Measurements from ENCODE around the gene PPIL3.

The PPIL3 gene

DNA sequence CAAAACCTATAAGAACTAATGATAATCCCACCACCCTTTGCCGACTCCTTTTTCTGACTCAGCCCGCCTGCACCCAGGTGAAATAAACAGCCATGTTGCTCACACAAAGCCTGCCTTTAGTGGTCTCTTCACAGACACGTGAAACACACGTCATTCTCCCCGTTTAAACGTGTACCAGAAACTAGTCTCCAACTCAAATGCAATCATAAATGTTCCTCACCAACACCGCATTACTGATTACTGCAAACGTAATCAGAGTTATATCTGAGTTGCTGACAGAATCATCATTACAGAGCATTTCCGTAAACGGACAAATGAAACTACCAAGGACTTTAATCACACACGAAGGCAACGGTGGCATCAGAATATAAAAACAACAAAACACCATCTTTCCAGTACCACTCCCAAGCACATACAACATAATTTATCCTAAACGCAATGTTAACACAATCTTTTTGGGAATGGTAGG is 26.3 kb downstream of the PPIL3 start:
- ATAC-seq, result peak; percentile 12; the same call in 2 of the 3 replicates
- no peak for TF ChIP-seq RARB (CRISPR knock-in tag; IDR thresholded peaks at IDR 0.05)
- TF ChIP-seq ZC3H10 (CRISPR knock-in tag; IDR thresholded peaks at IDR 0.05), result no peak
- TF ChIP-seq, protein P1, sequence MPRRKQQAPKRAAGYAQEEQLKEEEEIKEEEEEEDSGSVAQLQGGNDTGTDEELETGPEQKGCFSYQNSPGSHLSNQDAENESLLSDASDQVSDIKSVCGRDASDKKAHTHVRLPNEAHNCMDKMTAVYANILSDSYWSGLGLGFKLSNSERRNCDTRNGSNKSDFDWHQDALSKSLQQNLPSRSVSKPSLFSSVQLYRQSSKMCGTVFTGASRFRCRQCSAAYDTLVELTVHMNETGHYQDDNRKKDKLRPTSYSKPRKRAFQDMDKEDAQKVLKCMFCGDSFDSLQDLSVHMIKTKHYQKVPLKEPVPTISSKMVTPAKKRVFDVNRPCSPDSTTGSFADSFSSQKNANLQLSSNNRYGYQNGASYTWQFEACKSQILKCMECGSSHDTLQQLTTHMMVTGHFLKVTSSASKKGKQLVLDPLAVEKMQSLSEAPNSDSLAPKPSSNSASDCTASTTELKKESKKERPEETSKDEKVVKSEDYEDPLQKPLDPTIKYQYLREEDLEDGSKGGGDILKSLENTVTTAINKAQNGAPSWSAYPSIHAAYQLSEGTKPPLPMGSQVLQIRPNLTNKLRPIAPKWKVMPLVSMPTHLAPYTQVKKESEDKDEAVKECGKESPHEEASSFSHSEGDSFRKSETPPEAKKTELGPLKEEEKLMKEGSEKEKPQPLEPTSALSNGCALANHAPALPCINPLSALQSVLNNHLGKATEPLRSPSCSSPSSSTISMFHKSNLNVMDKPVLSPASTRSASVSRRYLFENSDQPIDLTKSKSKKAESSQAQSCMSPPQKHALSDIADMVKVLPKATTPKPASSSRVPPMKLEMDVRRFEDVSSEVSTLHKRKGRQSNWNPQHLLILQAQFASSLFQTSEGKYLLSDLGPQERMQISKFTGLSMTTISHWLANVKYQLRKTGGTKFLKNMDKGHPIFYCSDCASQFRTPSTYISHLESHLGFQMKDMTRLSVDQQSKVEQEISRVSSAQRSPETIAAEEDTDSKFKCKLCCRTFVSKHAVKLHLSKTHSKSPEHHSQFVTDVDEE (CRISPR knock-in tag; IDR thresholded peaks at IDR 0.05), result no peak
- TF ChIP-seq ZNF8 (CRISPR knock-in tag; IDR thresholded peaks at IDR 0.05), result no peak
- no peak for TF ChIP-seq ARNTL (CRISPR knock-in tag; IDR thresholded peaks at IDR 0.05; ENCODE audit: borderline replicate concordance, low read depth)
- no peak for TF ChIP-seq SNAI2 (CRISPR knock-in tag; IDR thresholded peaks at IDR 0.05)
- TF ChIP-seq GLIS3 (CRISPR knock-in tag; IDR thresholded peaks at IDR 0.05), result no peak
- no peak for TF ChIP-seq ZFP30 (CRISPR knock-in tag; IDR thresholded peaks at IDR 0.05)
- TF ChIP-seq, protein P2, sequence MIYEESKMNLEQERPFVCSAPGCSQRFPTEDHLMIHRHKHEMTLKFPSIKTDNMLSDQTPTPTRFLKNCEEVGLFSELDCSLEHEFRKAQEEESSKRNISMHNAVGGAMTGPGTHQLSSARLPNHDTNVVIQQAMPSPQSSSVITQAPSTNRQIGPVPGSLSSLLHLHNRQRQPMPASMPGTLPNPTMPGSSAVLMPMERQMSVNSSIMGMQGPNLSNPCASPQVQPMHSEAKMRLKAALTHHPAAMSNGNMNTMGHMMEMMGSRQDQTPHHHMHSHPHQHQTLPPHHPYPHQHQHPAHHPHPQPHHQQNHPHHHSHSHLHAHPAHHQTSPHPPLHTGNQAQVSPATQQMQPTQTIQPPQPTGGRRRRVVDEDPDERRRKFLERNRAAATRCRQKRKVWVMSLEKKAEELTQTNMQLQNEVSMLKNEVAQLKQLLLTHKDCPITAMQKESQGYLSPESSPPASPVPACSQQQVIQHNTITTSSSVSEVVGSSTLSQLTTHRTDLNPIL (CRISPR knock-in tag; IDR thresholded peaks at IDR 0.05; ENCODE audit: low read depth), result no peak
- TF ChIP-seq BACH2 (CRISPR knock-in tag; IDR thresholded peaks at IDR 0.05; ENCODE audit: borderline replicate concordance), result no peak
- no peak for TF ChIP-seq ISL1 (CRISPR knock-in tag; IDR thresholded peaks at IDR 0.05)
- no peak for TF ChIP-seq ESRRG (CRISPR knock-in tag; IDR thresholded peaks at IDR 0.05)
- TF ChIP-seq PPARA (CRISPR knock-in tag; IDR thresholded peaks at IDR 0.05; ENCODE audit: borderline replicate concordance), result no peak

DNA sequence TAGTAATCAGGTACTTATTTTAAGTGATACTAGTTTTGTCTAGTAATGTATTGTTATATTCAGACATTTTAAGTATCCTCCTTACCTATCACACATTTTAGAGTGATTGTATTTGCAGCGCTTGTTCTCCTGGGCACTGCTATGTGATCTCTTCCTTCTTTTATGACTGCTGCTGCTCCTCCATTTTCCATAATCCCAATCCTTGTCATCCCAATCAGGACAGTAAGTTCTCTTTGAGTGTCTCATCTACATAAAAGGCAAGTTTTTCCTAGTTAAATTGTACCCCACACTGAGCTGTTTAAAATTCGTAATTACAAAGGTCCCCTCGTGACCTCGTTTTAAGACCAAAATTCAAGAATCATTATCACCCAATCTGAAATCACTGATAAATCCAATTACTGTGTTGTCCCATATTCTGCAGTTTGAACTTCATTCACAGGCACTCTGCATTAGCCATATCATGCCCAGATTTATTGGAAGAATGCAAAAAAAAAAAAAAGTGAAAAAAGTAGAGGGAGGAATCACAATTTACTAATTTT is 27.2 kb downstream of the PPIL3 start:
- ATAC-seq, result no peak
- TF ChIP-seq ZFP3 (CRISPR knock-in tag; IDR thresholded peaks at IDR 0.05), result no peak
- TF ChIP-seq, protein P2 (CRISPR knock-in tag; IDR thresholded peaks at IDR 0.05; ENCODE audit: low read depth), result no peak
- TF ChIP-seq CSDC2 (CRISPR knock-in tag; IDR thresholded peaks at IDR 0.05), result no peak
- no peak for TF ChIP-seq PPARA (CRISPR knock-in tag; IDR thresholded peaks at IDR 0.05; ENCODE audit: borderline replicate concordance)
- TF ChIP-seq ESRRG (CRISPR knock-in tag; IDR thresholded peaks at IDR 0.05), result no peak
- no peak for TF ChIP-seq ZNF565 (CRISPR knock-in tag; conservative IDR thresholded peaks at IDR 0.05; ENCODE audit: low read depth)
- TF ChIP-seq, protein P3, sequence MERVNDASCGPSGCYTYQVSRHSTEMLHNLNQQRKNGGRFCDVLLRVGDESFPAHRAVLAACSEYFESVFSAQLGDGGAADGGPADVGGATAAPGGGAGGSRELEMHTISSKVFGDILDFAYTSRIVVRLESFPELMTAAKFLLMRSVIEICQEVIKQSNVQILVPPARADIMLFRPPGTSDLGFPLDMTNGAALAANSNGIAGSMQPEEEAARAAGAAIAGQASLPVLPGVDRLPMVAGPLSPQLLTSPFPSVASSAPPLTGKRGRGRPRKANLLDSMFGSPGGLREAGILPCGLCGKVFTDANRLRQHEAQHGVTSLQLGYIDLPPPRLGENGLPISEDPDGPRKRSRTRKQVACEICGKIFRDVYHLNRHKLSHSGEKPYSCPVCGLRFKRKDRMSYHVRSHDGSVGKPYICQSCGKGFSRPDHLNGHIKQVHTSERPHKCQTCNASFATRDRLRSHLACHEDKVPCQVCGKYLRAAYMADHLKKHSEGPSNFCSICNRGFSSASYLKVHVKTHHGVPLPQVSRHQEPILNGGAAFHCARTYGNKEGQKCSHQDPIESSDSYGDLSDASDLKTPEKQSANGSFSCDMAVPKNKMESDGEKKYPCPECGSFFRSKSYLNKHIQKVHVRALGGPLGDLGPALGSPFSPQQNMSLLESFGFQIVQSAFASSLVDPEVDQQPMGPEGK (CRISPR knock-in tag; IDR thresholded peaks at IDR 0.05; ENCODE audit: borderline replicate concordance), result no peak
- TF ChIP-seq ZC3H10 (CRISPR knock-in tag; IDR thresholded peaks at IDR 0.05), result no peak
- TF ChIP-seq RARB (CRISPR knock-in tag; IDR thresholded peaks at IDR 0.05), result no peak
- no peak for TF ChIP-seq TCF4 (CRISPR knock-in tag; IDR thresholded peaks at IDR 0.05; ENCODE audit: borderline replicate concordance)
- no peak for TF ChIP-seq ZNF70 (CRISPR knock-in tag; IDR thresholded peaks at IDR 0.05)
- no peak for TF ChIP-seq SNAI2 (CRISPR knock-in tag; IDR thresholded peaks at IDR 0.05)
- TF ChIP-seq ISL1 (CRISPR knock-in tag; IDR thresholded peaks at IDR 0.05), result no peak
- no peak for TF ChIP-seq ZFP30 (CRISPR knock-in tag; IDR thresholded peaks at IDR 0.05)
- no peak for TF ChIP-seq GLIS3 (CRISPR knock-in tag; IDR thresholded peaks at IDR 0.05)
- no peak for TF ChIP-seq TOX (CRISPR knock-in tag; IDR thresholded peaks at IDR 0.05; ENCODE audit: borderline replicate concordance)
- TF ChIP-seq, protein P4, sequence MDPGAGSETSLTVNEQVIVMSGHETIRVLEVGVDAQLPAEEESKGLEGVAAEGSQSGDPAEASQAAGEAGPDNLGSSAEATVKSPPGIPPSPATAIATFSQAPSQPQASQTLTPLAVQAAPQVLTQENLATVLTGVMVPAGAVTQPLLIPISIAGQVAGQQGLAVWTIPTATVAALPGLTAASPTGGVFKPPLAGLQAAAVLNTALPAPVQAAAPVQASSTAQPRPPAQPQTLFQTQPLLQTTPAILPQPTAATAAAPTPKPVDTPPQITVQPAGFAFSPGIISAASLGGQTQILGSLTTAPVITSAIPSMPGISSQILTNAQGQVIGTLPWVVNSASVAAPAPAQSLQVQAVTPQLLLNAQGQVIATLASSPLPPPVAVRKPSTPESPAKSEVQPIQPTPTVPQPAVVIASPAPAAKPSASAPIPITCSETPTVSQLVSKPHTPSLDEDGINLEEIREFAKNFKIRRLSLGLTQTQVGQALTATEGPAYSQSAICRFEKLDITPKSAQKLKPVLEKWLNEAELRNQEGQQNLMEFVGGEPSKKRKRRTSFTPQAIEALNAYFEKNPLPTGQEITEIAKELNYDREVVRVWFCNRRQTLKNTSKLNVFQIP (CRISPR knock-in tag; IDR thresholded peaks at IDR 0.05; ENCODE audit: borderline replicate concordance, low read depth), result no peak
- no peak for TF ChIP-seq OSR1 (CRISPR knock-in tag; IDR thresholded peaks at IDR 0.05)
- TF ChIP-seq, protein P5, sequence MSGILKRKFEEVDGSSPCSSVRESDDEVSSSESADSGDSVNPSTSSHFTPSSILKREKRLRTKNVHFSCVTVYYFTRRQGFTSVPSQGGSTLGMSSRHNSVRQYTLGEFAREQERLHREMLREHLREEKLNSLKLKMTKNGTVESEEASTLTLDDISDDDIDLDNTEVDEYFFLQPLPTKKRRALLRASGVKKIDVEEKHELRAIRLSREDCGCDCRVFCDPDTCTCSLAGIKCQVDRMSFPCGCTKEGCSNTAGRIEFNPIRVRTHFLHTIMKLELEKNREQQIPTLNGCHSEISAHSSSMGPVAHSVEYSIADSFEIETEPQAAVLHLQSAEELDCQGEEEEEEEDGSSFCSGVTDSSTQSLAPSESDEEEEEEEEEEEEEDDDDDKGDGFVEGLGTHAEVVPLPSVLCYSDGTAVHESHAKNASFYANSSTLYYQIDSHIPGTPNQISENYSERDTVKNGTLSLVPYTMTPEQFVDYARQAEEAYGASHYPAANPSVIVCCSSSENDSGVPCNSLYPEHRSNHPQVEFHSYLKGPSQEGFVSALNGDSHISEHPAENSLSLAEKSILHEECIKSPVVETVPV (CRISPR knock-in tag; IDR thresholded peaks at IDR 0.05), result no peak

Data from SK-N-SH treated with all-trans-retinoic acid at 6 μM for 48 hours (cell line).